ENCODE results near the gene ZBTB26.
A peak's percentile ranks its signal among the peaks of the same experiment; 100 is the strongest.
"Not testable (repeated sequence)": the region's sequence is repeated elsewhere in the genome, so short reads cannot be mapped to it uniquely, and the experiment has no call there.

ZBTB26 gene

DNA sequence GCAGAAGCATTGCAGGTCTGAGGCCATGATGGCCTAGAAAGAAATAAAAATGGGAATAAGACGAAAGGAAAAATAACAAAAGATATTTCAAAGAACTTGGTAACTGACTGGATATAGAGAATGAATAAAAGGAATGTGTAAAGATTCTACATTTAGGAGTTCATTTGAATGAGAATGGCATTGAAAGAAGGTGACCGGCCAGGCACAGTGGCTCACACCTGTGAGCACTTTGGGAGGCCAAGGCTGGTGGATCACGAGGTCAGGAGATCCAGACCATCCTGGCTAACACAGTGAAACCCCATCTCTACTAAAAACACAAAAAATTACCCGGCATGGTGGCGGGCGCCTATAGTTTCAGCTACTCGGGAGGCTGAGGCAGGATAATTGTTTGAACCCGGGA lies 8.6 kb downstream of the ZBTB26 start:
- no peak for DNase-seq

DNA sequence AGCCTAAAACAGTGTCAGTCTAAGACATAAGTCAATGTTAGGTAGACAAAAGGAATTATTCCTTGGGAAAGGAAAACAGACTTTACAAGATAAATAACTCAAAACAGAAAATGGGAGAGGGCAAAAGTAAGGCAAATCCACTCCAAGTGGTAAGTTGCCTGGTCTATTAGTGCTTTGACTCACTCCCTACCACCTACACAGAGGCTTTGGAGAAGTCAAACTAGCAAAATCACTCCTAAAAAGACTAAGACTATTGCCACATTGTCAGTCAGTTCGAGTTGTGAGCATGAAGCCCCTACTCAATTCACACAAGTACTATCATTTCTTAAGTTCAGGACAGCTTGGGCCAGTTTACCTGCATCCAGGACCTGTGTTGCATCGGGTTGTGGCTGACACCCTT lies 13.0 kb downstream of the ZBTB26 start:
- DNase-seq: no peak

DNA sequence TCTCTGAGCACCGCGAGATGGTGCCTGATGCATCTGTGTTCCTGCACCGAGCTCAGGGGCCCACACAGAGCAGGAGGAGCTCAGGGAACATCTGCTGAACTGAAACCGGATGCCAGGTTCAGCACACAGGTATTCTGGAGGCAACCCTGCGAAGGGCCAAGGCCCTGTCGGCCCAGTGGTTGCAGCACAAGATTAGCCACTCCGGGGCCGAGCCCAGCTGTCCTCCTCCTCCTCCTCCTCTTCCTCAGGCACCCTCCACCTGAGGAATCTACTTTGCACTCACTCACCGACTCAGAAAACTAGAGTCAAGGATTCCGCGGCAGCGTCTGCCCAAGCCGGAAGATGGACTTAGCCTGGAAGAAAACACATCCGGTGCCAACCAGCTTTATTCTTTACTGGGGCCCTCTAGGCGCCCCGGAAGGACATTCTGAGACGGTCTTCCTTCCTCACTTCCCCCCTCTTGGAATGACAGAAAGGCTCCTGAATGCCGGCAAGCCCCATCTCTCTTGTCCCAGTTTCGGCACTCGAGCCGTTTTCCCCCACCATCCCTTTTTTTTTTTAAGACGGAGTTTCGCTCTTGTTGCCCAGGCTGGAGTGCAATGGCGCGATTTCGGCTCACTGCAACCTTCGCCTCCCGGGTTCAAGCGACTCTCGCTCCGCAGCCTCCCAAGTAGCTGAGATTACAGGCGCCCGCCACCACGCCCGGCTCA lies 18.2 kb downstream of the ZBTB26 start, which contains the start of gene ZBTB6:
TSS of gene ZBTB6 (minus strand) at position 360 of the 710 bp plus-strand sequence. CDS start 1,251 bp downstream, outside the sequence.
- peak; percentile 85 for DNase-seq

DNA sequence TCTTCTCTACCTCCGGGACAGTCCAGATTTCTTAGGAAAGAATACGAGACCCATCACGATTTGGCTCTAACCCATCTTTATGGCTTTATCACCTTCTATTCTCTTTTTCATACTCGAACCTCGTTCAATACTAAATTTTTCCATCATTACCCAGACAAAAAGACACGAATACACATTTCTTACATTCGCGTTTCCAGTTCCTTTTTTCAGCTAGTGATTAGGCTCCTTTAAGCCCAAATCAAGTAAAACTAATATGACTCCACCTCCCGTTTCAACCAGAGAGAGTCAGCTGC lies 18.7 kb downstream of the ZBTB26 start:
- DNase-seq: no peak

DNA sequence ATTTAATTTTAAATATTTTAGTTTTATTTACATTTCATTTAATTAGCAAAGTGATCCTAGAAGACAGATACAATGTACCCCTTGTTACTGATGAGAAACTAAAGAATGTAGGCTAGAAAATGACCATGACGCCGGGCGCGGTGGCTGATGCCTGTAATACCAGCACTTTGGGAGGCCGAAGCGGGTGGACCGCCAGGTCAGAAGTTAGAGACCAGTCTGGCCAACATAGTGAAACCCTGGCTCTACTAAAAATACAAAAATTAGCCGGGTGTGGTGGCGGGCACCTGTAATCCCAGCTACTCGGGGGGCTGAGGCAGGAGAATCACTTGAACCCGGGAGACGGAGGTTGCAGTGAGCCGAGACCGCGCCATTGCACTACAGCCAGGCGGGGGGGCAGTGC lies 25.2 kb downstream of the ZBTB26 start:
- DNase-seq: not testable (repeated sequence)

DNA sequence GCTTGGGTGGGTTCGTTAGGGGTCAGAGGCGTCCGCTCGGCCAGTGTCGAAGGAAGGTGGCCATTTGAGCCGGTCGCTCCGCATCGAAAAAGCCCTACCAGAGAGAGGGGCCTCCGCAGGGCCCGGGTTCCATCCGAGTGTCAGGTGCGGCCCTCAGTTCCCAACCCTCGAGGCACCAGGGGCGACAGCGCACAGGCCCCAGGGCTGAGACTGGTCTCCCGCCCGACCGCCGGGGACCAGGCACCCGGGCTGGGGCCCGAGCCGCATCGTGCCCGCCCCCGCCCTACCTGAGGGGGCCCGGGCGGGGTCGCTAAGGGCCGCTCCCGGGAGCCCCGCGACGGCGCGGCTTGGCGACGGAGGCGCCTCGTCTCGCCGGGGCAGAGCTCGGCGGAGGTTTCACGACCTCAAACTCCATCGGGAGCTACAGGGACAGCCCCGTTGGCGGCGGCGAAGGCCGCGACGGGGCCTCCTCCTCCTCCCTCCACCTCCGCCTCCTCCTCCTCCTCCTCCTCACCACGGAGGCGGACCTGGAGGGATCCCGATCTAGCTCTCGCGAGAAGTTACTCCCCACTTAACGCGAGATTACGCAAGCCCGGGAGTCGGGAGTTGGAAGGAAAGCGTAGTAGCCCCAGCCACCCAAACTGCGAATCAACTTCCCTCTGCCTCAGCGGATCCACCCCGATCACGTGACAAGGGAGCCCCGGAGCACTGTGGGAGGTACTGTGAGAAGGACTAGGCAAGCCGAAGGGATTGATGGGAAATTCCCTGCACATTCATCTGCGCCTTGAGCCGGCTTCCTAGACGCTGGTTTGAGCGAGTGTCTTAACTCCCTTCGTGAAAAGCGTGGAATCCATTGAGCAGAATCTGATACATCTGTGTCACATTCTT lies 26.2 kb downstream of the ZBTB26 start, which contains the start of gene RC3H2:
TSS of gene RC3H2 (minus strand) at position 537 of the 888 bp plus-strand sequence. CDS start 7,850 bp downstream, outside the sequence.
- DNase-seq: peak; percentile 99

DNA sequence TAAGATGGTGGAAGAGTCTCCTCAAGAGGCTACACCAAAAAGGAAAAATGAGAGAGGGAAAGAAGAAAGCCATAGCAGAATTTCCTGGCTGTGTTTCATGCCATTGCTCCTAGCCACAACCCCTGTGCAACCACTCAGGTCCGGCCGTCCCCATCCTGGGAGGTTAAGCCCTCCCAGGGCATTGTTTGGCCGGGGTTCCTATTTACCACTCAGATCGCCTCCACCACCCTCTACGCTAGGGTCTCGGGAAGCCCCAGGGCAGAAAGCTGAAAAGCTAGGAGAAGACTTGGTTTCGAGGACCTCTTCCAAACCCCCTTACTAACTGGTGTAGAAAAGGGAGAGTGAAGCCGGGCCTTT lies 26.9 kb downstream of the ZBTB26 start:
- no peak for DNase-seq

DNA sequence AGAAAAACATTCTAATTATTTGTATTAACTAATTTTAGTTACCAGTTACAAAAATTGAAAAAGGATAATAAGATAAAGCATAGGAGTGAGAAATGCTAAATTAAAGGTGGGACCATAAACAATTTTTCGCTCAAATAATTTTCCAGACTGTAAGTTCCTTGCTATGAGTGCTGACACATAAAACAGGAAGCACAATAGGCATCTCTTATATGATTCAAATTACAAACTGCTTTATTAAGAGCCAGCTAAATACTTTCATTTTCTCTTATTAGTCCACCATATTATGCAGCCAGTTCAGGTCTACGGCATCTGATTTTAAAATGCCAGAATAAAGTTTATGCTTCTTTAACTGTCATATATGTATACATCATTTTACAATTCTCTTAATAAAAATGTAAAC lies 30.5 kb downstream of the ZBTB26 start:
- DNase-seq: no peak

DNA sequence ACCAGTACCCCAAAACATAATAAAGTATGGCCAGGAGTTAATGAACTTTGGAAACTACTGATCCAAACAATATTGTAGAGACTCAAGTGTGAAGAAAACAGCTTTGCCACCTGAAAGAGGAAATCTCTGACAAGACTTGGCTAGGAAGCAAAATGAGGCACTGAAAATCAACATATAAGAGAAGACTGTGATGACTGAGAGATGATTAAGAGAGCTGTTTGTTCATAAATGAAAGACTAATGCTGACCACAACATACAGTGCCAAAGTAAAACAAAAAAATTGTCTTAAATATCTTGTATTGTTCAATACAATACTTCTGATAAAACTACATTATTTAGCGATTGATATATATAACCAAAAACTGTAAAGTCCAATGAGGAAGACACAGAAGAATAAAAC lies 33.3 kb downstream of the ZBTB26 start:
- DNase-seq: no peak

DNA sequence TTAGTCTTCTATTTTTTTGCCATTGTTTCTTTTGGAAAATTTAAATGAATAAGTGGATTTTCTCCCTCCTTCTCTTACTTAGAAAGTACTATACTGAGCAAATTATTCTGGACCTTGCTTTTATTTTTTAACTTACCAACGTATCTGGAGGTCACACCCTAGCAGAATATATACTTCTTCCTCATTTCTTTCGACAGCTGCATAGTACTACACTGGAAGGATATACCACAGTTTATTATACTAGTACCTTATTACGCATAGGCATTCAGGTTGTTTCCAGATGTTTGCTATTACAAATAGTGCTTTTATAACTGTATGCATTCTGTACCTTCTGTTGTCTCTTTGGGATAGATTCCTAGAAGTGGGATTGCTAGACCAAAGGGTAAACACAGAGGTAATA lies 42.8 kb downstream of the ZBTB26 start:
- DNase-seq: no peak

DNA sequence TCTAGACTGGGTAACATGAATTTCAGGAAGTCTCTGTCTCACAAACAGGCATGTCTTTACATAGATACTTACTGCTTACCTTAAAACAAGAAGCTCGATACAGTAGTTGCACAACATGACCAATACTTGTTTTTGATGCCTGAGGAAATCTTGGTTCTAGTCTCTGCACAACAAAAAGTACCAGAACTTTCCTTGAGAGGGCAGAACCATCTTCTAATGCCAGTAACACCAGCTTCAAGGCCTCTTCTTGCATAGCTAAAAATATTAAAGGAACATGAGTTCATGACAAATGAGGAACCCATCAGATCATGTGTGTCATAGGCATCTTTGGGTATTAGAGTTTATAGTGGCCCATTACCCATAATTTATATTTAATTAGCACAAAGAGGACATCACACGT lies 48.2 kb downstream of the ZBTB26 start:
- no peak for DNase-seq

DNA sequence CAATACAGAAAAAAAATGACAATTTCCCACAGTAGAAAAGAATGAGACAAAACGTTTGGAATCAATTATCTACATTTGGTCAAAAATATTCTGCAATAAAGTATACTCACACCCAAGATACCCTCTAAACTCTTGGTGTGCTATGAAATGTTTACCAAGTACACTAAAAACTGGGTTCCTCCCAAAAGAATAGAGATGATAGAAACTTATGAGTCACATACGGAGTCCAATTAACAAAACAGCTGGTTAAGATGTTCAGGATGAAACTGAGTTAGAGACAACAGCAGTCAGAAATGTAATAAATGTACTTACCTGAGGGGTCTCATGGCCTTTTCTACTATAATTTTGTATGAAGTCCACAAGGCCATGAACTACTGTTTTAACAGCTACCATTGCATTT lies 51.9 kb downstream of the ZBTB26 start:
- no peak for DNase-seq

DNA sequence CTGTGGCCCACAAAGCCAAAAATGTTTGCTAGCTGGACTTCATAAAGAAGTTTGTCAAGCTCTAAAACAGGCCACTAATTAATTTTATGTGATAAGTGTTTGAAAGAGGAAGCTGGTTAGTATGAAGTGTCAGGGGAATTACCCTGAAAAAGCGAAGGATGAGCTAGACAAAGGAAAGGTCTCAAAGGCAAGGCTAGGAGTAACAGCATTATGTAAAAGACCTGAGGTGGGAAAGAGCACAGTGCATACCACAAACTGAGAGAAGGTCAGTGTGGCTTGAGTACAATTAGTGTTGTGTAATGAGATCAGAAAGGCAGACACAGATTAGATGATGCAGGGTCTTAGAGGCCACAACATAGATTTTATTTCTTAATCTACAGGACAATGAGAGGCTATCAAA lies 55.8 kb downstream of the ZBTB26 start:
- DNase-seq: no peak

DNA sequence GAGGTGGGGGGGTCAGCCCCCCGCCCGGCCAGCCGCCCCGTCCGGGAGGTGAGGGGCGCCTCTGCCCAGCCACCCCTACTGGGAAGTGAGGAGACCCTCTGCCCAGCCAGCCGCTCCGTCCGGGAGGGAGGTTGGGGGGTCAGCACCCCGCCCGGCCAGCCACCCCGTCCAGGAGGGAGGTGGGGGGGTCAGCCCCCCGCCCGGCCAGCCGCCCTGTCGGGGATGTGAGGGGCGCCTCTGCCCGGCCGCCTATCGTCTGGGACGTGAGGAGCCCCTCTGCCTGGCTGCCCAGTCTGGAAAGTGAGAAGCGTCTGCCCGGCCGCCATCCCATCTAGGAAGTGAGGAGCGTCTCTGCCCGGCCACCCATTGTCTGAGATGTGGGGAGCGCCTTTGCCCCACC lies 64.0 kb downstream of the ZBTB26 start:
- not testable (repeated sequence) for DNase-seq

DNA sequence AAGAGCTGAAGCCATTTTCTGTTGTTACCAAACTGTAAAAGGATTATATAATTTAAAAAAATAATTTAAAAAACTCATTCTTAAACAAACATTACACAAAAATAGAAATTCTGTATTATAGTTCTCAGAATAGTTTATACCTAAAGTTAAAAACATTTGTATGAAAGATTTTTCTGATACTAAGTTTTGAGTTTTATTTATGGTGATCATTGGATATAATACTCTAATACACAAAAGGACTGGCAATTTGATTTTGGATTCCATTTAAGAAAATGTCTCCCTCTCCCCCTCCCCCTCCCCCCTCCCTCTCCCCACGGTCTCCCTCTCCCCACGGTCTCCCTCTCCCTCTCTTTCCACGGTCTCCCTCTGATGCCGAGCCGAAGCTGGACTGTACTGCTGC lies 65.2 kb downstream of the ZBTB26 start:
- no peak for DNase-seq

Data from NCI-H1105 treated with DMSO at 0.1 percent for 48 hours (cell line).